ENCODE data around the gene OLIG2.

Gene OLIG2

GRCh38 chr21:33025489-33026442 is at the start of gene OLIG2:
TSS of gene OLIG2 (plus strand) at chr21:33025935. CDS start at chr21:33026863, 928 bp downstream.
- DNase-seq (ENCODE audit: extremely low spot score, insufficient read length, low read depth) = no peak
- no peak for FAIRE-seq

- no peak for FAIRE-seq
- no peak for DNase-seq (ENCODE audit: extremely low spot score, insufficient read length, low read depth)
Measured at GRCh38 chr21:32976791-32977190, 48.9 kb upstream of the OLIG2 start.

- no peak for DNase-seq (ENCODE audit: extremely low spot score, insufficient read length, low read depth)
- FAIRE-seq = no peak
Measured at GRCh38 chr21:32977216-32977615, 48.5 kb upstream of the OLIG2 start.

GRCh38 chr21:32978331-32979270 is 47.1 kb upstream of the OLIG2 start:
- DNase-seq (ENCODE audit: extremely low spot score, insufficient read length, low read depth) (no peak), FAIRE-seq (no peak)

- DNase-seq (ENCODE audit: extremely low spot score, insufficient read length, low read depth) = no peak
Measured at GRCh38 chr21:32979598-32980268, 46.0 kb upstream of the OLIG2 start.

GRCh38 chr21:32981096-32981495 is 44.6 kb upstream of the OLIG2 start:
- FAIRE-seq (no peak), DNase-seq (ENCODE audit: extremely low spot score, insufficient read length, low read depth) (no peak)

More at GRCh38 chr21:32979598-32980268, 46.0 kb upstream of the OLIG2 start:
- FAIRE-seq = no peak

- DNase-seq (ENCODE audit: extremely low spot score, insufficient read length, low read depth) (no peak), FAIRE-seq (no peak)
Measured at GRCh38 chr21:32990666-32991065, 35.1 kb upstream of the OLIG2 start.

- DNase-seq (ENCODE audit: extremely low spot score, insufficient read length, low read depth) = no peak
- no peak for FAIRE-seq
Measured at GRCh38 chr21:32991361-32991760, 34.4 kb upstream of the OLIG2 start.

GRCh38 chr21:32993894-32994293 is 31.8 kb upstream of the OLIG2 start:
- FAIRE-seq (no peak), DNase-seq (ENCODE audit: extremely low spot score, insufficient read length, low read depth) (no peak)

GRCh38 chr21:32994305-32994704 is 31.4 kb upstream of the OLIG2 start:
- FAIRE-seq (no peak), DNase-seq (ENCODE audit: extremely low spot score, insufficient read length, low read depth) (no peak)

- DNase-seq (ENCODE audit: extremely low spot score, insufficient read length, low read depth) (no peak), FAIRE-seq (no peak)
Measured at GRCh38 chr21:33007747-33008146, 18.0 kb upstream of the OLIG2 start.

GRCh38 chr21:33008333-33009051 is 17.2 kb upstream of the OLIG2 start:
- FAIRE-seq (no peak), DNase-seq (ENCODE audit: extremely low spot score, insufficient read length, low read depth) (no peak)

GRCh38 chr21:33010931-33011330 is 14.8 kb upstream of the OLIG2 start:
- FAIRE-seq = no peak
- DNase-seq (ENCODE audit: extremely low spot score, insufficient read length, low read depth) = no peak

GRCh38 chr21:33011462-33011861 is 14.3 kb upstream of the OLIG2 start:
- FAIRE-seq = no peak
- no peak for DNase-seq (ENCODE audit: extremely low spot score, insufficient read length, low read depth)

GRCh38 chr21:33013626-33014025 is 12.1 kb upstream of the OLIG2 start:
- DNase-seq (ENCODE audit: extremely low spot score, insufficient read length, low read depth) (no peak), FAIRE-seq (no peak)

GRCh38 chr21:33014331-33014730 is 11.4 kb upstream of the OLIG2 start:
- FAIRE-seq (no peak), DNase-seq (ENCODE audit: extremely low spot score, insufficient read length, low read depth) (no peak)

- no peak for FAIRE-seq
- no peak for DNase-seq (ENCODE audit: extremely low spot score, insufficient read length, low read depth)
Measured at GRCh38 chr21:33015096-33015495, 10.6 kb upstream of the OLIG2 start.

- DNase-seq (ENCODE audit: extremely low spot score, insufficient read length, low read depth) = no peak
- FAIRE-seq = no peak
Measured at GRCh38 chr21:33015756-33016155, 10.0 kb upstream of the OLIG2 start.

GRCh38 chr21:33018707-33019465 is 6.8 kb upstream of the OLIG2 start:
- DNase-seq (ENCODE audit: extremely low spot score, insufficient read length, low read depth) (no peak), FAIRE-seq (no peak)
